HepG2 (cell line): ENCODE data around the gene REEP2. TPM values are rescaled to one million over a fixed set of nuclear protein-coding genes. Genes with fewer than 3 reads are reported as not detected.

ENCODE experiments used
- KDM5B ChIP-seq: sonication (generic); formaldehyde crosslinking; IDR thresholded peaks from 2 replicates; pipeline ENCODE4 v1.4.0; 2020; ENCODE audit warnings: missing genetic modification reagents, mild to moderate bottlenecking, borderline replicate concordance
- RXRB ChIP-seq: IDR thresholded peaks from 2 replicates; pipeline ENCODE4 v1.6.1; 2016; ENCODE audit warnings: borderline replicate concordance, missing genetic modification reagents, missing compliant biosample characterization
- SAP130 ChIP-seq: IDR thresholded peaks from 2 replicates; pipeline ENCODE4 v1.6.1; 2016; ENCODE audit warnings: low read depth
- STAT5B ChIP-seq: sonication (generic); formaldehyde crosslinking; IDR thresholded peaks from 2 replicates; pipeline ENCODE4 v1.4.0; 2020; ENCODE audit warnings: missing genetic modification reagents
- ZNF10 ChIP-seq: sonication (generic); formaldehyde crosslinking; IDR thresholded peaks from 2 replicates; pipeline ENCODE4 v1.4.0; 2020; ENCODE audit warnings: mild to moderate bottlenecking, low read depth, missing genetic modification reagents, borderline replicate concordance
- ZNF232 ChIP-seq: sonication (generic); formaldehyde crosslinking; IDR thresholded peaks from 2 replicates; pipeline ENCODE4 v1.4.0; 2020; ENCODE audit warnings: missing genetic modification reagents, borderline replicate concordance
- ZNF317 ChIP-seq: sonication (generic); formaldehyde crosslinking; IDR thresholded peaks from 2 replicates; pipeline ENCODE4 v1.5.0; 2020; ENCODE audit warnings: mild to moderate bottlenecking, missing genetic modification reagents
- polyA plus RNA-seq, 8 experiments: library from polyadenylated mRNA; depleted of rRNA in 3 of 8; stranded (reverse) in 7 of 8; unstranded in 1 of 8; fragments of >200 nt; fragmentation: Illumina TruSeq in 4 of 8; extraction: Trizol in 4 of 8; gene quantifications; 2 replicates each; pipeline versions ENCODE4 v1.2.1 to v1.2.3, GENCODE V29; 2011 to 2016; ENCODE audit warnings: low read depth in 4 of 8, missing spikeins in 1 of 8, mixed read lengths in 1 of 8; ENCODE audit not compliant: insufficient read depth in 1 of 8
- total RNA-seq, 5 experiments: library from RNA; depleted of rRNA; stranded (reverse); fragments of >200 nt; fragmentation: Illumina TruSeq; extraction: Trizol; gene quantifications; 2 replicates each; pipeline ENCODE4 v1.2.3, GENCODE V29; 2016; ENCODE audit warnings: low read depth in 1 of 5
- TF ChIP-seq, protein P1 (sequence below): sonication (generic); formaldehyde crosslinking; IDR thresholded peaks from 2 replicates; pipeline ENCODE4 v1.4.0; 2020; ENCODE audit warnings: missing genetic modification reagents, borderline replicate concordance
- TF ChIP-seq, protein P2 (sequence below): sonication (generic); formaldehyde crosslinking; IDR thresholded peaks from 2 replicates; pipeline ENCODE4 v1.4.0; 2020; ENCODE audit warnings: mild to moderate bottlenecking, missing genetic modification reagents
- TF ChIP-seq, protein P3 (sequence below): IDR thresholded peaks from 2 replicates; pipeline ENCODE4 v1.6.1; 2016; ENCODE audit warnings: low read depth, missing genetic modification reagents, missing compliant biosample characterization
- TF ChIP-seq, protein P4 (sequence below): sonication (generic); formaldehyde crosslinking; IDR thresholded peaks from 2 replicates; pipeline ENCODE4 v1.5.0; 2020; ENCODE audit warnings: missing genetic modification reagents
- TF ChIP-seq, protein P5 (sequence below): sonication (generic); formaldehyde crosslinking; IDR thresholded peaks from 2 replicates; pipeline ENCODE4 v1.4.0; 2020; ENCODE audit warnings: missing genetic modification reagents

Gene REEP2
- total and polyA plus RNA-seq, 2 of the 13 experiments (the other 11 are each of a cell fraction or from before 2014, with no cell fraction given): 5.3 to 7.8 TPM

DNA sequence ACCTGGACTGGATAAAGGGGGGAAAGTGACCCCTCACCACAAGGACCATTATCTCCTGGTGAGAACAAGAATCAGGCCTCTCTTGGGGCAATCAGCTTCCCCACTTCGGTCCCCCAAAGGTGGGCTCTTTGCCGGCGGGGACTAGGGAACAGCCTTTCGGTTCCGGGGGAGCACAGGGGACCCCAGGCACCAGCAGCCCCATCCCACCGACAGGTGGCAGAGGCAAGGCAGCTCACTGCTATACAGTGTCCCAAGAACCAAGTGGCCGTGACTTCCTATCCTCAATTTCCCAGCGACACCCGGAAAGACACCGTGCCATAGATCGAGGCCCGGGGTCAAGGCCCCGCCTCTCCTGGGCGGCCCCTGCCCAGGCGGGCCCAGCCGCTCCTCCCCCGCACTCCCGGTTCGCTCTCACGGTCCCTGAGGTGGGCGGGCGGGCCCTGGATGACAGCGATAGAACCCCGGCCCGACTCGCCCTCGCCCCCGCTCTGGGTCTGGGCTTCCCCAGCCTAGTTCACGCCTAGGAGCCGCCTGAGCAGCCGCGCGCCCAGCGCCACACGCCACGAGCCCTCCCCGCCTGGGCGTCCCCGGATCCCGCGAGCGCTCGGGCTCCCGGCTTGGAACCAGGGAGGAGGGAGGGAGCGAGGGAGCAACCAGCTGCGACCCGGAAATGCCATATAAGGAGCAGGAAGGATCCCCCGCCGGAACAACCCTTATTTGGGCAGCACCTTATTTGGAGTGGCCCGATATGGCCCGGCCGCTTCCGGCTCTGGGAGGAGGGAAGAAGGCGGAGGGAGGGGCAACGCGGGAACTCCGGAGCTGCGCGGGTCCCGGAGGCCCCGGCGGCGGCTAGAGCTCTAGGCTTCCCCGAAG is 25.8 kb downstream of the REEP2 start (continued):
- TF ChIP-seq, protein P1, sequence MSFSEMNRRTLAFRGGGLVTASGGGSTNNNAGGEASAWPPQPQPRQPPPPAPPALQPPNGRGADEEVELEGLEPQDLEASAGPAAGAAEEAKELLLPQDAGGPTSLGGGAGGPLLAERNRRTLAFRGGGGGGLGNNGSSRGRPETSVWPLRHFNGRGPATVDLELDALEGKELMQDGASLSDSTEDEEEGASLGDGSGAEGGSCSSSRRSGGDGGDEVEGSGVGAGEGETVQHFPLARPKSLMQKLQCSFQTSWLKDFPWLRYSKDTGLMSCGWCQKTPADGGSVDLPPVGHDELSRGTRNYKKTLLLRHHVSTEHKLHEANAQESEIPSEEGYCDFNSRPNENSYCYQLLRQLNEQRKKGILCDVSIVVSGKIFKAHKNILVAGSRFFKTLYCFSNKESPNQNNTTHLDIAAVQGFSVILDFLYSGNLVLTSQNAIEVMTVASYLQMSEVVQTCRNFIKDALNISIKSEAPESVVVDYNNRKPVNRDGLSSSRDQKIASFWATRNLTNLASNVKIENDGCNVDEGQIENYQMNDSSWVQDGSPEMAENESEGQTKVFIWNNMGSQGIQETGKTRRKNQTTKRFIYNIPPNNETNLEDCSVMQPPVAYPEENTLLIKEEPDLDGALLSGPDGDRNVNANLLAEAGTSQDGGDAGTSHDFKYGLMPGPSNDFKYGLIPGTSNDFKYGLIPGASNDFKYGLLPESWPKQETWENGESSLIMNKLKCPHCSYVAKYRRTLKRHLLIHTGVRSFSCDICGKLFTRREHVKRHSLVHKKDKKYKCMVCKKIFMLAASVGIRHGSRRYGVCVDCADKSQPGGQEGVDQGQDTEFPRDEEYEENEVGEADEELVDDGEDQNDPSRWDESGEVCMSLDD (CRISPR knock-in tag): peak; percentile 18; the same call in 1 of the 2 replicates
- TF ChIP-seq, protein P2, sequence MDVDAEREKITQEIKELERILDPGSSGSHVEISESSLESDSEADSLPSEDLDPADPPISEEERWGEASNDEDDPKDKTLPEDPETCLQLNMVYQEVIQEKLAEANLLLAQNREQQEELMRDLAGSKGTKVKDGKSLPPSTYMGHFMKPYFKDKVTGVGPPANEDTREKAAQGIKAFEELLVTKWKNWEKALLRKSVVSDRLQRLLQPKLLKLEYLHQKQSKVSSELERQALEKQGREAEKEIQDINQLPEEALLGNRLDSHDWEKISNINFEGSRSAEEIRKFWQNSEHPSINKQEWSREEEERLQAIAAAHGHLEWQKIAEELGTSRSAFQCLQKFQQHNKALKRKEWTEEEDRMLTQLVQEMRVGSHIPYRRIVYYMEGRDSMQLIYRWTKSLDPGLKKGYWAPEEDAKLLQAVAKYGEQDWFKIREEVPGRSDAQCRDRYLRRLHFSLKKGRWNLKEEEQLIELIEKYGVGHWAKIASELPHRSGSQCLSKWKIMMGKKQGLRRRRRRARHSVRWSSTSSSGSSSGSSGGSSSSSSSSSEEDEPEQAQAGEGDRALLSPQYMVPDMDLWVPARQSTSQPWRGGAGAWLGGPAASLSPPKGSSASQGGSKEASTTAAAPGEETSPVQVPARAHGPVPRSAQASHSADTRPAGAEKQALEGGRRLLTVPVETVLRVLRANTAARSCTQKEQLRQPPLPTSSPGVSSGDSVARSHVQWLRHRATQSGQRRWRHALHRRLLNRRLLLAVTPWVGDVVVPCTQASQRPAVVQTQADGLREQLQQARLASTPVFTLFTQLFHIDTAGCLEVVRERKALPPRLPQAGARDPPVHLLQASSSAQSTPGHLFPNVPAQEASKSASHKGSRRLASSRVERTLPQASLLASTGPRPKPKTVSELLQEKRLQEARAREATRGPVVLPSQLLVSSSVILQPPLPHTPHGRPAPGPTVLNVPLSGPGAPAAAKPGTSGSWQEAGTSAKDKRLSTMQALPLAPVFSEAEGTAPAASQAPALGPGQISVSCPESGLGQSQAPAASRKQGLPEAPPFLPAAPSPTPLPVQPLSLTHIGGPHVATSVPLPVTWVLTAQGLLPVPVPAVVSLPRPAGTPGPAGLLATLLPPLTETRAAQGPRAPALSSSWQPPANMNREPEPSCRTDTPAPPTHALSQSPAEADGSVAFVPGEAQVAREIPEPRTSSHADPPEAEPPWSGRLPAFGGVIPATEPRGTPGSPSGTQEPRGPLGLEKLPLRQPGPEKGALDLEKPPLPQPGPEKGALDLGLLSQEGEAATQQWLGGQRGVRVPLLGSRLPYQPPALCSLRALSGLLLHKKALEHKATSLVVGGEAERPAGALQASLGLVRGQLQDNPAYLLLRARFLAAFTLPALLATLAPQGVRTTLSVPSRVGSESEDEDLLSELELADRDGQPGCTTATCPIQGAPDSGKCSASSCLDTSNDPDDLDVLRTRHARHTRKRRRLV (CRISPR knock-in tag): peak; percentile 15; the same call in 1 of the 2 replicates
- peak; percentile 17; the same call in 1 of the 2 replicates for TF ChIP-seq RXRB (CRISPR knock-in tag)
- TF ChIP-seq, protein P3, sequence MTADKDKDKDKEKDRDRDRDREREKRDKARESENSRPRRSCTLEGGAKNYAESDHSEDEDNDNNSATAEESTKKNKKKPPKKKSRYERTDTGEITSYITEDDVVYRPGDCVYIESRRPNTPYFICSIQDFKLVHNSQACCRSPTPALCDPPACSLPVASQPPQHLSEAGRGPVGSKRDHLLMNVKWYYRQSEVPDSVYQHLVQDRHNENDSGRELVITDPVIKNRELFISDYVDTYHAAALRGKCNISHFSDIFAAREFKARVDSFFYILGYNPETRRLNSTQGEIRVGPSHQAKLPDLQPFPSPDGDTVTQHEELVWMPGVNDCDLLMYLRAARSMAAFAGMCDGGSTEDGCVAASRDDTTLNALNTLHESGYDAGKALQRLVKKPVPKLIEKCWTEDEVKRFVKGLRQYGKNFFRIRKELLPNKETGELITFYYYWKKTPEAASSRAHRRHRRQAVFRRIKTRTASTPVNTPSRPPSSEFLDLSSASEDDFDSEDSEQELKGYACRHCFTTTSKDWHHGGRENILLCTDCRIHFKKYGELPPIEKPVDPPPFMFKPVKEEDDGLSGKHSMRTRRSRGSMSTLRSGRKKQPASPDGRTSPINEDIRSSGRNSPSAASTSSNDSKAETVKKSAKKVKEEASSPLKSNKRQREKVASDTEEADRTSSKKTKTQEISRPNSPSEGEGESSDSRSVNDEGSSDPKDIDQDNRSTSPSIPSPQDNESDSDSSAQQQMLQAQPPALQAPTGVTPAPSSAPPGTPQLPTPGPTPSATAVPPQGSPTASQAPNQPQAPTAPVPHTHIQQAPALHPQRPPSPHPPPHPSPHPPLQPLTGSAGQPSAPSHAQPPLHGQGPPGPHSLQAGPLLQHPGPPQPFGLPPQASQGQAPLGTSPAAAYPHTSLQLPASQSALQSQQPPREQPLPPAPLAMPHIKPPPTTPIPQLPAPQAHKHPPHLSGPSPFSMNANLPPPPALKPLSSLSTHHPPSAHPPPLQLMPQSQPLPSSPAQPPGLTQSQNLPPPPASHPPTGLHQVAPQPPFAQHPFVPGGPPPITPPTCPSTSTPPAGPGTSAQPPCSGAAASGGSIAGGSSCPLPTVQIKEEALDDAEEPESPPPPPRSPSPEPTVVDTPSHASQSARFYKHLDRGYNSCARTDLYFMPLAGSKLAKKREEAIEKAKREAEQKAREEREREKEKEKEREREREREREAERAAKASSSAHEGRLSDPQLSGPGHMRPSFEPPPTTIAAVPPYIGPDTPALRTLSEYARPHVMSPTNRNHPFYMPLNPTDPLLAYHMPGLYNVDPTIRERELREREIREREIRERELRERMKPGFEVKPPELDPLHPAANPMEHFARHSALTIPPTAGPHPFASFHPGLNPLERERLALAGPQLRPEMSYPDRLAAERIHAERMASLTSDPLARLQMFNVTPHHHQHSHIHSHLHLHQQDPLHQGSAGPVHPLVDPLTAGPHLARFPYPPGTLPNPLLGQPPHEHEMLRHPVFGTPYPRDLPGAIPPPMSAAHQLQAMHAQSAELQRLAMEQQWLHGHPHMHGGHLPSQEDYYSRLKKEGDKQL (CRISPR knock-in tag): no peak
- no peak for TF ChIP-seq ZNF10
- TF ChIP-seq STAT5B (CRISPR knock-in tag): no peak
- TF ChIP-seq, protein P4, sequence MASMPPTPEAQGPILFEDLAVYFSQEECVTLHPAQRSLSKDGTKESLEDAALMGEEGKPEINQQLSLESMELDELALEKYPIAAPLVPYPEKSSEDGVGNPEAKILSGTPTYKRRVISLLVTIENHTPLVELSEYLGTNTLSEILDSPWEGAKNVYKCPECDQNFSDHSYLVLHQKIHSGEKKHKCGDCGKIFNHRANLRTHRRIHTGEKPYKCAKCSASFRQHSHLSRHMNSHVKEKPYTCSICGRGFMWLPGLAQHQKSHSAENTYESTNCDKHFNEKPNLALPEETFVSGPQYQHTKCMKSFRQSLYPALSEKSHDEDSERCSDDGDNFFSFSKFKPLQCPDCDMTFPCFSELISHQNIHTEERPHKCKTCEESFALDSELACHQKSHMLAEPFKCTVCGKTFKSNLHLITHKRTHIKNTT (CRISPR knock-in tag): no peak
- no peak for TF ChIP-seq ZNF232 (CRISPR knock-in tag)
- peak; percentile 84 for TF ChIP-seq SAP130 (CRISPR knock-in tag)
- peak; percentile 33; the same call in 1 of the 2 replicates for TF ChIP-seq KDM5B (CRISPR knock-in tag)
- TF ChIP-seq ZNF317 (CRISPR knock-in tag): 0 out of 2 replicates have a peak, but pooled peaks have one; percentile 3
- TF ChIP-seq, protein P5, sequence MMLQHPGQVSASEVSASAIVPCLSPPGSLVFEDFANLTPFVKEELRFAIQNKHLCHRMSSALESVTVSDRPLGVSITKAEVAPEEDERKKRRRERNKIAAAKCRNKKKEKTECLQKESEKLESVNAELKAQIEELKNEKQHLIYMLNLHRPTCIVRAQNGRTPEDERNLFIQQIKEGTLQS (CRISPR knock-in tag): peak; percentile 38; the same call in 1 of the 2 replicates
